NCI-H2196 treated with DMSO at 0.1 percent for 48 hours (cell line): Measurements from ENCODE around the gene DOCK1.
"Not testable (repeated sequence)": the region's sequence is repeated elsewhere in the genome, so short reads cannot be mapped to it uniquely, and the experiment has no call there.

Experiments
- DNase-seq: peaks from one replicate; lab custom pipeline; 2025; ENCODE audit not compliant: unreplicated experiment; lab: John Stamatoyannopoulos, UW

The DOCK1 gene

GRCh38 chr10:127259347-127259746, 354.1 kb downstream of the DOCK1 start:
- no peak for DNase-seq

GRCh38 chr10:127262606-127263005, 357.4 kb downstream of the DOCK1 start:
- DNase-seq = no peak

- DNase-seq = no peak
Measured at GRCh38 chr10:127265288-127265687, 360.1 kb downstream of the DOCK1 start.

- DNase-seq = no peak
Measured at GRCh38 chr10:127266431-127266830, 361.2 kb downstream of the DOCK1 start.

GRCh38 chr10:127267442-127267841, 362.2 kb downstream of the DOCK1 start:
- no peak for DNase-seq

GRCh38 chr10:127272076-127272475, 366.8 kb downstream of the DOCK1 start:
- DNase-seq = no peak

GRCh38 chr10:127275272-127275671, 370.0 kb downstream of the DOCK1 start:
- no peak for DNase-seq

- no peak for DNase-seq
Measured at GRCh38 chr10:127275793-127276450, 370.7 kb downstream of the DOCK1 start.

GRCh38 chr10:127276794-127277462, 371.7 kb downstream of the DOCK1 start:
- DNase-seq = no peak

GRCh38 chr10:127278001-127278400, 372.8 kb downstream of the DOCK1 start:
- no peak for DNase-seq

GRCh38 chr10:127279334-127279774, 374.1 kb downstream of the DOCK1 start:
- DNase-seq = no peak

GRCh38 chr10:127280446-127280845, 375.2 kb downstream of the DOCK1 start:
- no peak for DNase-seq

GRCh38 chr10:127283017-127283416, 377.8 kb downstream of the DOCK1 start:
- DNase-seq = no peak

- no peak for DNase-seq
Measured at GRCh38 chr10:127283576-127283975, 378.3 kb downstream of the DOCK1 start.

- DNase-seq = no peak
Measured at GRCh38 chr10:127290850-127291249, 385.6 kb downstream of the DOCK1 start.

GRCh38 chr10:127291329-127291728, 386.1 kb downstream of the DOCK1 start:
- DNase-seq = no peak

- DNase-seq = no peak
Measured at GRCh38 chr10:127292888-127293287, 387.7 kb downstream of the DOCK1 start.

GRCh38 chr10:127293640-127294039, 388.4 kb downstream of the DOCK1 start:
- DNase-seq = peak; percentile 3

GRCh38 chr10:127296696-127297095, 391.5 kb downstream of the DOCK1 start:
- no peak for DNase-seq

GRCh38 chr10:127298381-127298780, 393.2 kb downstream of the DOCK1 start:
- DNase-seq = no peak

- not testable (repeated sequence) for DNase-seq
Measured at GRCh38 chr10:127299192-127299591, 394.0 kb downstream of the DOCK1 start.

- DNase-seq = no peak
Measured at GRCh38 chr10:127299956-127300689, 394.9 kb downstream of the DOCK1 start.
